K562 (cell line): Measurements from ENCODE around the gene ST6GALNAC3.

Experiments
- CBX3 ChIP-seq, 2 experiments: IDR thresholded peaks; 1 replicate in 1 of 2; 2 replicates in 1 of 2; pipeline ENCODE4 v1.6.1; 2012; ENCODE audit warnings: inconsistent platforms in 2 of 2, low read length in 2 of 2, borderline replicate concordance in 1 of 2, control low read depth in 1 of 2
- EP300 ChIP-seq: IDR thresholded peaks from 2 replicates; pipeline ENCODE4 v1.6.1; 2012; ENCODE audit warnings: low read length, improper control_type of control experiment
- SMAD1 ChIP-seq: fragments of 150-350 bp; IDR thresholded peaks from 2 replicates; pipeline ENCODE4 v1.6.1; 2014; ENCODE audit warnings: low read length, low read depth; ENCODE audit not compliant: partially characterized antibody
- ZBTB34 ChIP-seq: fragments of 250-450 bp; sonication (Bioruptor Pico); IDR thresholded peaks from 2 replicates; pipeline ENCODE4 v1.8.0; 2021; ENCODE audit warnings: mild to moderate bottlenecking, moderate library complexity
- ZNF146 ChIP-seq: IDR thresholded peaks from one replicate; pipeline ENCODE4 v1.6.1; 2018; ENCODE audit warnings: missing compliant biosample characterization; ENCODE audit not compliant: unreplicated experiment
- ZNF318 ChIP-seq, 2 experiments: fragments of 450-650 bp; IDR thresholded peaks; 2 replicates each; pipeline ENCODE4 v1.6.1; 2016; ENCODE audit warnings: mild to moderate bottlenecking in 2 of 2, borderline replicate concordance in 1 of 2, low read depth in 1 of 2, moderate library complexity in 1 of 2
- TF ChIP-seq, protein P1 (sequence below), 3 experiments: IDR thresholded peaks in 2 of 3; conservative IDR thresholded peaks in 1 of 3; 2 replicates each; pipeline ENCODE4 v1.5.1; 2011 to 2012; ENCODE audit warnings: low read length in 3 of 3, mild to moderate bottlenecking in 3 of 3, control low read depth in 2 of 3, improper control_type of control experiment in 1 of 3, inconsistent platforms in 1 of 3, low read depth in 1 of 3, mixed read lengths in 1 of 3, moderate library complexity in 1 of 3; ENCODE audit not compliant: insufficient read depth in 2 of 3
- TF ChIP-seq, protein P2 (sequence below): sonication (generic); formaldehyde crosslinking; IDR thresholded peaks from 2 replicates; pipeline ENCODE4 v1.8.0; 2022; ENCODE audit warnings: mild to moderate bottlenecking, missing genetic modification reagents

DNA sequence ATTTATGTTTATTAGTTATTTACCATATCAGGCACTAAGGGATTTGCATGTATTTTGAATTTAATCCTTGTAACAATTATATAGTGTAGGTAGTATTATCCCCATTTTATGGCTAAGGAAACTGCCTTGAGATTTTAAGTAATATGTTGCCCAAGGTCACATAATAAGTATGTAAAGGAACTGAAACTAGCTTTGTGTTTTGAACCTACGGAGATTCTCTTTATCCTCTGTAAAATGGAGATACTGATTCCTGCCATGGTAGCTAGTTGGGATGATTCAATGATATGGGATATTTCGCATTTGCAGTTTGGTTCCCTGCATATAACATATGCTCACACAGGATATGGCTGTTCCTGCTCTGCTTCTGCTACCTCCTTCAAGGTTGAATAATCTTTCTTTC, 144.3 kb downstream of the ST6GALNAC3 start:
- TF ChIP-seq, protein P1, sequence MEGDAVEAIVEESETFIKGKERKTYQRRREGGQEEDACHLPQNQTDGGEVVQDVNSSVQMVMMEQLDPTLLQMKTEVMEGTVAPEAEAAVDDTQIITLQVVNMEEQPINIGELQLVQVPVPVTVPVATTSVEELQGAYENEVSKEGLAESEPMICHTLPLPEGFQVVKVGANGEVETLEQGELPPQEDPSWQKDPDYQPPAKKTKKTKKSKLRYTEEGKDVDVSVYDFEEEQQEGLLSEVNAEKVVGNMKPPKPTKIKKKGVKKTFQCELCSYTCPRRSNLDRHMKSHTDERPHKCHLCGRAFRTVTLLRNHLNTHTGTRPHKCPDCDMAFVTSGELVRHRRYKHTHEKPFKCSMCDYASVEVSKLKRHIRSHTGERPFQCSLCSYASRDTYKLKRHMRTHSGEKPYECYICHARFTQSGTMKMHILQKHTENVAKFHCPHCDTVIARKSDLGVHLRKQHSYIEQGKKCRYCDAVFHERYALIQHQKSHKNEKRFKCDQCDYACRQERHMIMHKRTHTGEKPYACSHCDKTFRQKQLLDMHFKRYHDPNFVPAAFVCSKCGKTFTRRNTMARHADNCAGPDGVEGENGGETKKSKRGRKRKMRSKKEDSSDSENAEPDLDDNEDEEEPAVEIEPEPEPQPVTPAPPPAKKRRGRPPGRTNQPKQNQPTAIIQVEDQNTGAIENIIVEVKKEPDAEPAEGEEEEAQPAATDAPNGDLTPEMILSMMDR (IDR thresholded peaks at IDR 0.05 in 2 of 3, conservative IDR thresholded peaks at IDR 0.05 in 1 of 3; ENCODE audit: insufficient read depth in 2 of 3, low read depth in 1 of 3, low read length in 3 of 3) = no peak
- TF ChIP-seq SMAD1 (no peak), CBX3 (IDR thresholded peaks at IDR 0.05; ENCODE audit: borderline replicate concordance in 1 of 2, low read length in 2 of 2) (no peak), ZBTB34 (CRISPR knock-in tag) (no peak), ZNF146 (CRISPR knock-in tag) (no peak), ZNF318 (IDR thresholded peaks at IDR 0.05; ENCODE audit: borderline replicate concordance in 1 of 2, low read depth in 1 of 2) (no peak), EP300 (no peak)
- TF ChIP-seq, protein P2, sequence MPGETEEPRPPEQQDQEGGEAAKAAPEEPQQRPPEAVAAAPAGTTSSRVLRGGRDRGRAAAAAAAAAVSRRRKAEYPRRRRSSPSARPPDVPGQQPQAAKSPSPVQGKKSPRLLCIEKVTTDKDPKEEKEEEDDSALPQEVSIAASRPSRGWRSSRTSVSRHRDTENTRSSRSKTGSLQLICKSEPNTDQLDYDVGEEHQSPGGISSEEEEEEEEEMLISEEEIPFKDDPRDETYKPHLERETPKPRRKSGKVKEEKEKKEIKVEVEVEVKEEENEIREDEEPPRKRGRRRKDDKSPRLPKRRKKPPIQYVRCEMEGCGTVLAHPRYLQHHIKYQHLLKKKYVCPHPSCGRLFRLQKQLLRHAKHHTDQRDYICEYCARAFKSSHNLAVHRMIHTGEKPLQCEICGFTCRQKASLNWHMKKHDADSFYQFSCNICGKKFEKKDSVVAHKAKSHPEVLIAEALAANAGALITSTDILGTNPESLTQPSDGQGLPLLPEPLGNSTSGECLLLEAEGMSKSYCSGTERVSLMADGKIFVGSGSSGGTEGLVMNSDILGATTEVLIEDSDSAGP (CRISPR knock-in tag) = no peak
